Measurements from ENCODE around the gene DGKI. TPM values are rescaled to one million over a fixed set of nuclear protein-coding genes. Genes with fewer than 3 reads are reported as not detected.
"Not testable (repeated sequence)": the region's sequence is repeated elsewhere in the genome, so short reads cannot be mapped to it uniquely, and the experiment has no call there.

The DGKI gene
- total and polyA plus RNA-seq, 4 experiments from 2014 or later, result 0.11 TPM; not detected in 3

GRCh38 chr7:137462074-137462715, 384.6 kb downstream of the DGKI start:
- ChIA-PET CTCF (ENCODE audit: partially characterized antibody) (no interaction called here), POLR2A (ENCODE audit: partially characterized antibody) (no interaction called here)
- intact Hi-C loops (cut with micrococcal nuclease), result no loop called here
- H3K4me1 Mint-ChIP-seq, result no peaks in the 10 kb centered on the region
- no peak overlapping the region for H3K27ac ChIP-seq (ENCODE audit: low read depth, low read length)
- no peak overlapping the region for H3K4me3 Mint-ChIP-seq
- H3K4me3 ChIP-seq (ENCODE audit: low read length in 2 of 2), result no peak overlapping the region
- H3K4me1 ChIP-seq (ENCODE audit: insufficient read depth, low read length), result no peaks in the 10 kb centered on the region
- no peaks in the 10 kb centered on the region for H3K36me3 Mint-ChIP-seq
- H3K9me3 ChIP-seq (ENCODE audit: control insufficient read depth in 1 of 2, low read length in 2 of 2), result no peaks in the 10 kb centered on the region
- peaks cover 1 to 4% of the 10 kb centered on the region in 2 donors for H3K27me3 Mint-ChIP-seq
- H3K36me3 ChIP-seq (ENCODE audit: insufficient read depth, low read length), result no peaks in the 10 kb centered on the region
- no peaks in the 10 kb centered on the region for H3K9me3 Mint-ChIP-seq
- H3K27me3 ChIP-seq (ENCODE audit: insufficient read depth, low read length), result no peaks in the 10 kb centered on the region
- H3K27ac Mint-ChIP-seq, result no peak overlapping the region
- DNase-seq, result no peak

- Histone ChIP-seq H3K27me3 (ENCODE audit: insufficient read depth, low read length) (no peaks in the 10 kb centered on the region), H3K27ac (ENCODE audit: low read depth, low read length) (no peak overlapping the region), H3K4me3 (ENCODE audit: low read length in 2 of 2) (no peak overlapping the region), H3K9me3 (ENCODE audit: control insufficient read depth in 1 of 2, low read length in 2 of 2) (no peaks in the 10 kb centered on the region), H3K36me3 (ENCODE audit: insufficient read depth, low read length) (no peaks in the 10 kb centered on the region), H3K4me1 (ENCODE audit: insufficient read depth, low read length) (no peaks in the 10 kb centered on the region)
- H3K4me3 Mint-ChIP-seq, result no peak overlapping the region
- no peaks in the 10 kb centered on the region for H3K36me3 Mint-ChIP-seq
- ChIA-PET CTCF (ENCODE audit: partially characterized antibody) (no interaction called here), POLR2A (ENCODE audit: partially characterized antibody) (no interaction called here)
- no peak for DNase-seq
- intact Hi-C loops (cut with micrococcal nuclease), result no loop called here
- peaks cover 0 to 1% of the 10 kb centered on the region in 2 donors for H3K27me3 Mint-ChIP-seq
- H3K4me1 Mint-ChIP-seq, result peaks cover 0 to 2% (median 0%) of the 10 kb centered on the region in 4 donors
- H3K27ac Mint-ChIP-seq, result no peak overlapping the region
- peaks cover 0 to 2% (median 0%) of the 10 kb centered on the region in 8 donors for H3K9me3 Mint-ChIP-seq
These were observed 388.4 kb downstream of the DGKI start for GRCh38 chr7:137458399-137458798.

GRCh38 chr7:137454767-137455166, 392.0 kb downstream of the DGKI start:
- intact Hi-C loops (cut with micrococcal nuclease), result no loop called here
- H3K27ac ChIP-seq (ENCODE audit: low read depth, low read length), result no peak overlapping the region
- H3K4me1 Mint-ChIP-seq, result peaks cover 0 to 2% (median 0%) of the 10 kb centered on the region in 4 donors
- DNase-seq, result no peak
- H3K9me3 ChIP-seq (ENCODE audit: control insufficient read depth in 1 of 2, low read length in 2 of 2), result no peaks in the 10 kb centered on the region
- ChIA-PET POLR2A (ENCODE audit: partially characterized antibody) (no interaction called here), CTCF (ENCODE audit: partially characterized antibody) (interaction anchor here (0.6 to 2.0 kb wide), 6 partner anchors 9 to 1653 kb away, joined by 3 to 18 read pairs (median 8); no protein-coding TSS in a partner anchor)
- H3K4me3 ChIP-seq (ENCODE audit: low read length in 2 of 2), result no peak overlapping the region
- H3K4me3 Mint-ChIP-seq, result no peak overlapping the region
- peaks cover 0 to 1% of the 10 kb centered on the region in 2 donors for H3K27me3 Mint-ChIP-seq
- H3K4me1 ChIP-seq (ENCODE audit: insufficient read depth, low read length), result no peaks in the 10 kb centered on the region
- no peaks in the 10 kb centered on the region for H3K36me3 Mint-ChIP-seq
- no peaks in the 10 kb centered on the region for H3K27me3 ChIP-seq (ENCODE audit: insufficient read depth, low read length)
- H3K9me3 Mint-ChIP-seq, result peaks cover 0 to 2% (median 0%) of the 10 kb centered on the region in 8 donors
- no peak overlapping the region for H3K27ac Mint-ChIP-seq
- H3K36me3 ChIP-seq (ENCODE audit: insufficient read depth, low read length), result no peaks in the 10 kb centered on the region

GRCh38 chr7:137454246-137454724, 392.5 kb downstream of the DGKI start:
- H3K4me1 Mint-ChIP-seq, result peaks cover 0 to 2% (median 0%) of the 10 kb centered on the region in 4 donors
- ChIA-PET POLR2A (ENCODE audit: partially characterized antibody) (no interaction called here), CTCF (ENCODE audit: partially characterized antibody) (interaction anchor here (0.6 to 2.0 kb wide), 6 partner anchors 8 to 1653 kb away, joined by 3 to 18 read pairs (median 8); no protein-coding TSS in a partner anchor)
- peaks cover 0 to 2% (median 0%) of the 10 kb centered on the region in 8 donors for H3K9me3 Mint-ChIP-seq
- Histone ChIP-seq H3K9me3 (ENCODE audit: control insufficient read depth in 1 of 2, low read length in 2 of 2) (no peaks in the 10 kb centered on the region), H3K27ac (ENCODE audit: low read depth, low read length) (no peak overlapping the region), H3K36me3 (ENCODE audit: insufficient read depth, low read length) (no peaks in the 10 kb centered on the region), H3K4me1 (ENCODE audit: insufficient read depth, low read length) (no peaks in the 10 kb centered on the region), H3K27me3 (ENCODE audit: insufficient read depth, low read length) (no peaks in the 10 kb centered on the region), H3K4me3 (ENCODE audit: low read length in 2 of 2) (no peak overlapping the region)
- no peaks in the 10 kb centered on the region for H3K36me3 Mint-ChIP-seq
- DNase-seq, result peak in 4 of 5 donors; percentile 4 to 10 (median 7)
- H3K4me3 Mint-ChIP-seq, result no peak overlapping the region
- H3K27me3 Mint-ChIP-seq, result peaks cover 0 to 1% of the 10 kb centered on the region in 2 donors
- intact Hi-C loops (cut with micrococcal nuclease), result no loop called here
- H3K27ac Mint-ChIP-seq, result no peak overlapping the region

- Histone ChIP-seq H3K4me1 (ENCODE audit: insufficient read depth, low read length) (no peaks in the 10 kb centered on the region), H3K27me3 (ENCODE audit: insufficient read depth, low read length) (no peaks in the 10 kb centered on the region), H3K36me3 (ENCODE audit: insufficient read depth, low read length) (no peaks in the 10 kb centered on the region), H3K4me3 (ENCODE audit: low read length in 2 of 2) (no peak overlapping the region), H3K27ac (ENCODE audit: low read depth, low read length) (no peak overlapping the region), H3K9me3 (ENCODE audit: control insufficient read depth in 1 of 2, low read length in 2 of 2) (no peaks in the 10 kb centered on the region)
- H3K4me3 Mint-ChIP-seq, result no peak overlapping the region
- intact Hi-C loops (cut with micrococcal nuclease), result no loop called here
- H3K36me3 Mint-ChIP-seq, result no peaks in the 10 kb centered on the region
- DNase-seq, result no peak
- ChIA-PET POLR2A (ENCODE audit: partially characterized antibody) (no interaction called here), CTCF (ENCODE audit: partially characterized antibody) (no interaction called here)
- no peaks in the 10 kb centered on the region for H3K27me3 Mint-ChIP-seq
- peaks cover 0 to 2% (median 0%) of the 10 kb centered on the region in 4 donors for H3K4me1 Mint-ChIP-seq
- H3K9me3 Mint-ChIP-seq, result peaks cover 0 to 2% (median 0%) of the 10 kb centered on the region in 8 donors
- H3K27ac Mint-ChIP-seq, result no peak overlapping the region
These were observed 393.4 kb downstream of the DGKI start for GRCh38 chr7:137453356-137453755.

GRCh38 chr7:137449016-137449415, 397.8 kb downstream of the DGKI start:
- Mint-ChIP-seq H3K27ac (no peak overlapping the region), H3K4me3 (no peak overlapping the region), H3K9me3 (no peaks in the 10 kb centered on the region), H3K4me1 (no peaks in the 10 kb centered on the region), H3K27me3 (peaks cover 0 to 2% of the 10 kb centered on the region in 2 donors), H3K36me3 (no peaks in the 10 kb centered on the region)
- no peak for DNase-seq
- Histone ChIP-seq H3K4me1 (ENCODE audit: insufficient read depth, low read length) (no peaks in the 10 kb centered on the region), H3K27me3 (ENCODE audit: insufficient read depth, low read length) (no peaks in the 10 kb centered on the region), H3K9me3 (ENCODE audit: control insufficient read depth in 1 of 2, low read length in 2 of 2) (no peaks in the 10 kb centered on the region), H3K27ac (ENCODE audit: low read depth, low read length) (no peak overlapping the region), H3K4me3 (ENCODE audit: low read length in 2 of 2) (no peak overlapping the region), H3K36me3 (ENCODE audit: insufficient read depth, low read length) (no peaks in the 10 kb centered on the region)
- intact Hi-C loops (cut with micrococcal nuclease), result no loop called here
- ChIA-PET POLR2A (ENCODE audit: partially characterized antibody) (no interaction called here), CTCF (ENCODE audit: partially characterized antibody) (interaction anchor here (1.1 kb wide), 1 partner anchor 21 kb away, joined by 3 read pairs; no protein-coding TSS in a partner anchor)

- intact Hi-C loops (cut with micrococcal nuclease); H3K27ac Mint-ChIP-seq; H3K36me3 Mint-ChIP-seq; POLR2A ChIA-PET (ENCODE audit: partially characterized antibody); H3K27me3 ChIP-seq (ENCODE audit: insufficient read depth, low read length); DNase-seq; H3K27me3 Mint-ChIP-seq; H3K4me1 ChIP-seq (ENCODE audit: insufficient read depth, low read length); H3K4me3 Mint-ChIP-seq; H3K27ac ChIP-seq (ENCODE audit: low read depth, low read length); H3K9me3 ChIP-seq (ENCODE audit: control insufficient read depth in 1 of 2, low read length in 2 of 2); H3K9me3 Mint-ChIP-seq; CTCF ChIA-PET (ENCODE audit: partially characterized antibody); H3K4me1 Mint-ChIP-seq; H3K36me3 ChIP-seq (ENCODE audit: insufficient read depth, low read length); H3K4me3 ChIP-seq (ENCODE audit: low read length in 2 of 2): not testable (repeated sequence)
These were observed 398.2 kb downstream of the DGKI start for GRCh38 chr7:137448572-137448971.

Data from CD4-positive, alpha-beta memory T cell (primary cell).